Neural progenitor cell (in vitro differentiated cells): ENCODE data around the gene FILIP1. TPM values are rescaled to one million over a fixed set of nuclear protein-coding genes. Genes with fewer than 3 reads are reported as not detected.

Source experiments
- DNase-seq: peaks from one replicate; pipeline ENCODE4 v3.0.0-alpha.2; 2016; ENCODE audit warnings: low spot score
- H2AFZ ChIP-seq: fragments of 200-600 bp; sonication (generic); replicated peaks from 2 replicates; pipeline ENCODE4 v1.6.1; 2016; ENCODE audit warnings: antibody characterized with exemption
- H3F3A ChIP-seq: fragments of 200-600 bp; sonication (generic); 2 replicates; pipeline ENCODE4 v1.6.1; 2016; ENCODE audit warnings: antibody characterized with exemption, low read depth
- H3K27ac ChIP-seq: fragments of 200-600 bp; sonication (generic); 2 replicates; pipeline ENCODE4 v1.5.1; 2016; ENCODE audit warnings: mild to moderate bottlenecking
- H3K27me3 ChIP-seq: fragments of 200-600 bp; sonication (generic); 2 replicates; pipeline ENCODE4 v1.6.1; 2016; ENCODE audit warnings: mild to moderate bottlenecking, moderate library complexity
- H3K36me3 ChIP-seq: fragments of 200-600 bp; sonication (generic); 2 replicates; pipeline ENCODE4 v1.5.1; 2016
- H3K4me1 ChIP-seq: fragments of 200-600 bp; sonication (generic); 2 replicates; pipeline ENCODE4 v1.6.1; 2016; ENCODE audit warnings: mixed run types
- H3K4me2 ChIP-seq: fragments of 200-600 bp; sonication (generic); 2 replicates; pipeline ENCODE4 v1.6.1; 2016
- H3K4me3 ChIP-seq: fragments of 200-600 bp; sonication (generic); 2 replicates; pipeline ENCODE4 v1.5.1; 2016
- H3K79me2 ChIP-seq: fragments of 200-600 bp; sonication (generic); 2 replicates; pipeline ENCODE4 v1.6.1; 2016; ENCODE audit warnings: low read depth
- H3K9ac ChIP-seq: fragments of 200-600 bp; sonication (generic); 2 replicates; pipeline ENCODE4 v1.6.1; 2016
- H3K9me3 ChIP-seq: fragments of 200-600 bp; sonication (generic); 2 replicates; pipeline ENCODE4 v1.5.1; 2016; ENCODE audit warnings: low read depth
- H4K20me1 ChIP-seq: fragments of 200-600 bp; sonication (generic); 2 replicates; pipeline ENCODE4 v1.6.1; 2016; ENCODE audit warnings: low read depth
- H3K27ac Mint-ChIP-seq: 3 replicates; pipeline ENCODE4 v1.8.0; 2021; ENCODE audit warnings: mixed read lengths
- H3K27me3 Mint-ChIP-seq: 2 replicates; pipeline ENCODE4 v1.8.0; 2022; ENCODE audit warnings: low read depth, mild to moderate bottlenecking, inconsistent platforms, moderate library complexity, mixed read lengths; ENCODE audit not compliant: insufficient read depth
- H3K36me3 Mint-ChIP-seq: 3 replicates; pipeline ENCODE4 v1.8.0; 2021; ENCODE audit warnings: mixed read lengths
- H3K4me1 Mint-ChIP-seq: 3 replicates; pipeline ENCODE4 v1.8.0; 2021; ENCODE audit warnings: mixed read lengths
- H3K4me3 Mint-ChIP-seq: 3 replicates; pipeline ENCODE4 v1.8.0; 2021; ENCODE audit warnings: mild to moderate bottlenecking, moderate library complexity, mixed read lengths
- H3K9me3 Mint-ChIP-seq: 3 replicates; pipeline ENCODE4 v1.8.0; 2020; ENCODE audit warnings: mixed read lengths
- EZH2 ChIP-seq: fragments of 200-600 bp; sonication (generic); IDR thresholded peaks from 2 replicates; pipeline ENCODE4 v1.6.1; 2017; ENCODE audit warnings: antibody characterized with exemption, mild to moderate bottlenecking, moderate library complexity
- EZH2phosphoT487 ChIP-seq: fragments of 200-600 bp; sonication (generic); IDR thresholded peaks from 2 replicates; pipeline ENCODE4 v1.6.1; 2017; ENCODE audit warnings: antibody characterized with exemption
- total RNA-seq: library from RNA; depleted of rRNA; stranded (reverse); fragments of >200 nt; gene quantifications from 2 replicates; pipeline ENCODE4 v1.2.3, GENCODE V29; 2015; ENCODE audit warnings: low replicate concordance
- TF ChIP-seq, protein P1 (sequence below): fragments of 200-600 bp; sonication (generic); IDR thresholded peaks from 2 replicates; pipeline ENCODE4 v1.5.1; 2017; ENCODE audit warnings: antibody characterized with exemption, mild to moderate bottlenecking

Gene FILIP1
- total RNA-seq, 1 donor from 2014 or later: 22.6 TPM

DNA sequence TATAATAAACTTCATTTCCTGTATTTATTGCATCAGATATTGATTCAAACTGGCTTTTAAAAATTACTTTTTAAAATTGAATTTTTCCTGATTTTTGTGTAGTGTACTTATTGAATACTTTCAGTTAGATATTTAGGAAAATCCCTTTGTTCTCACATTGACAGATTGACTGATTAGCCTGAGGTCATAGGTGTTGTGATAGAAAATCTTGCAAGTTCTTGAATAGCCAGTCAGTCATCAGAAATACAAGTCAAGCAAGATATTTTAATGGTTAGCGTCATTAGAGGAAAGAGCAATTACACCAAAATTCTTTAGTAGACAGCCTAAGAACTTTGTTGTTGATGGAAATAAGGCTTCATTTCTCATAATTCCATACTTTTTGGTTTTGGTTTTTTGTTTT, 205.6 kb downstream of the FILIP1 start:
- no peaks in the 10 kb centered on the region for H3K9me3 ChIP-seq
- H2AFZ ChIP-seq: no peak overlapping the region
- no peak overlapping the region for H3K4me3 ChIP-seq
- H3K27ac ChIP-seq: no peak overlapping the region
- peaks cover 5% of the 10 kb centered on the region for H4K20me1 ChIP-seq
- H3K4me1 Mint-ChIP-seq: peaks cover 20% of the 10 kb centered on the region
- no peaks in the 10 kb centered on the region for H3K9me3 Mint-ChIP-seq
- H3F3A ChIP-seq: peaks cover 38% of the 10 kb centered on the region
- H3K27ac Mint-ChIP-seq: no peak overlapping the region
- no peak overlapping the region for H3K4me3 Mint-ChIP-seq
- peaks cover 12% of the 10 kb centered on the region for H3K4me1 ChIP-seq
- H3K9ac ChIP-seq: no peak overlapping the region
- H3K4me2 ChIP-seq: no peak overlapping the region
- peaks cover 23% of the 10 kb centered on the region for H3K79me2 ChIP-seq
- H3K27me3 Mint-ChIP-seq: no peaks in the 10 kb centered on the region
- TF ChIP-seq EZH2phosphoT487: no peak
- TF ChIP-seq, protein P1, sequence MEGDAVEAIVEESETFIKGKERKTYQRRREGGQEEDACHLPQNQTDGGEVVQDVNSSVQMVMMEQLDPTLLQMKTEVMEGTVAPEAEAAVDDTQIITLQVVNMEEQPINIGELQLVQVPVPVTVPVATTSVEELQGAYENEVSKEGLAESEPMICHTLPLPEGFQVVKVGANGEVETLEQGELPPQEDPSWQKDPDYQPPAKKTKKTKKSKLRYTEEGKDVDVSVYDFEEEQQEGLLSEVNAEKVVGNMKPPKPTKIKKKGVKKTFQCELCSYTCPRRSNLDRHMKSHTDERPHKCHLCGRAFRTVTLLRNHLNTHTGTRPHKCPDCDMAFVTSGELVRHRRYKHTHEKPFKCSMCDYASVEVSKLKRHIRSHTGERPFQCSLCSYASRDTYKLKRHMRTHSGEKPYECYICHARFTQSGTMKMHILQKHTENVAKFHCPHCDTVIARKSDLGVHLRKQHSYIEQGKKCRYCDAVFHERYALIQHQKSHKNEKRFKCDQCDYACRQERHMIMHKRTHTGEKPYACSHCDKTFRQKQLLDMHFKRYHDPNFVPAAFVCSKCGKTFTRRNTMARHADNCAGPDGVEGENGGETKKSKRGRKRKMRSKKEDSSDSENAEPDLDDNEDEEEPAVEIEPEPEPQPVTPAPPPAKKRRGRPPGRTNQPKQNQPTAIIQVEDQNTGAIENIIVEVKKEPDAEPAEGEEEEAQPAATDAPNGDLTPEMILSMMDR: no peak
- H3K27me3 ChIP-seq: no peaks in the 10 kb centered on the region
- H3K36me3 ChIP-seq: no peaks in the 10 kb centered on the region
- H3K36me3 Mint-ChIP-seq: no peaks in the 10 kb centered on the region
- no peak for DNase-seq

DNA sequence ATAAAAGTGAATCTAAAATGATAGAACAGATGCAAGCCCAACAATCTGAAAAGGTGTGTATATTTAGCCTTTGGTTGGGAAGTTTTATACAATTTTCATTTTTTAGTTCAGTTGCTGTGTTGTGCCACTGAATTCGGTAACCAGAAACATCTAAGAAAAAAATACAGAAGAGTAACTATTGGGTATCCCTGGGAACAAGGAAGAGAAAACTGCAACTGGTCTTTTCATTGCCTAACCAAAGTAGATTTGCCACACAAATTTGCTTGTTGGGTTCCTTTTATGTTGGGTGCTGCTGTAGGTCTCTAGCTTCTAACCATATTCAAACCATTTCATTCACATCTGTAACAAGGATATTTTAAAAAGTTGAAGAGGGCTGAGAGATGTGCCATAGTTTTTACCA, 206.2 kb downstream of the FILIP1 start:
- Histone ChIP-seq H3K79me2 (peaks cover 29% of the 10 kb centered on the region), H3K4me3 (no peak overlapping the region), H3K27ac (no peak overlapping the region), H3F3A (peaks cover 32% of the 10 kb centered on the region), H3K9me3 (no peaks in the 10 kb centered on the region), H2AFZ (no peak overlapping the region), H3K36me3 (no peaks in the 10 kb centered on the region), H3K4me2 (no peak overlapping the region), H4K20me1 (peaks cover 9% of the 10 kb centered on the region), H3K4me1 (peaks cover 18% of the 10 kb centered on the region), H3K27me3 (no peaks in the 10 kb centered on the region), H3K9ac (no peak overlapping the region)
- Mint-ChIP-seq H3K4me3 (no peak overlapping the region), H3K27me3 (no peaks in the 10 kb centered on the region), H3K4me1 (peaks cover 25% of the 10 kb centered on the region), H3K27ac (no peak overlapping the region), H3K36me3 (no peaks in the 10 kb centered on the region), H3K9me3 (no peaks in the 10 kb centered on the region)
- DNase-seq: no peak
- no peak for TF ChIP-seq EZH2
- TF ChIP-seq EZH2phosphoT487: no peak
- TF ChIP-seq, protein P1: no peak

DNA sequence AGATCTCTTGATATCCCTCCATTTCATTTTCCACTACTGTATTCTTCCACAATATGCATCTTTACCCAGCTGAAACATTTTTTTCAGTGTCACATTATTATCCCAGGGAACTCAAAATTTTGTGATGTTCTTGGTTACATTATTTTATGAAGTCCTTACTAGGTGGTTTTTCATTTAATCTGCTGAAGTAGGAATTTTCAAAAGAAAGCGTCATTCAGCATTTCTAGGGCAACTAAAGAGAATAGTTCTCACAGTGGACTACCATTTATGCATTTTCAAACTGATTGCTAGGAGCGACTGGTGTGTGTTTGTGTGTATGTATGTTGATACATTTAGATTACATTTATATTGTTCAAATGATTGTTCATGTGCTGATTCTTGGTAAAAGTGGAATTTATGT, 206.6 kb downstream of the FILIP1 start:
- no peaks in the 10 kb centered on the region for H3K9me3 ChIP-seq
- peaks cover 29% of the 10 kb centered on the region for H3F3A ChIP-seq
- no peak overlapping the region for H3K9ac ChIP-seq
- no peak overlapping the region for H3K4me2 ChIP-seq
- Mint-ChIP-seq H3K27me3 (no peaks in the 10 kb centered on the region), H3K4me3 (no peak overlapping the region), H3K36me3 (no peaks in the 10 kb centered on the region), H3K9me3 (no peaks in the 10 kb centered on the region), H3K4me1 (peaks cover 28% of the 10 kb centered on the region), H3K27ac (no peak overlapping the region)
- H3K79me2 ChIP-seq: peaks cover 34% of the 10 kb centered on the region
- peaks cover 23% of the 10 kb centered on the region for H3K4me1 ChIP-seq
- H3K27me3 ChIP-seq: no peaks in the 10 kb centered on the region
- H3K4me3 ChIP-seq: no peak overlapping the region
- peaks cover 13% of the 10 kb centered on the region for H4K20me1 ChIP-seq
- H3K36me3 ChIP-seq: no peaks in the 10 kb centered on the region
- TF ChIP-seq, protein P1: no peak
- TF ChIP-seq EZH2: no peak
- TF ChIP-seq EZH2phosphoT487: no peak
- DNase-seq: no peak
- no peak overlapping the region for H2AFZ ChIP-seq
- H3K27ac ChIP-seq: no peak overlapping the region
